ENCODE data around the gene C6orf132.

Gene C6orf132

GRCh38 chr6:42104095-42104803 lies 38.2 kb downstream of the C6orf132 start:
- DNase-seq: peak; percentile 55

- no peak for DNase-seq
Measured at GRCh38 chr6:42103753-42104094, 38.7 kb downstream of the C6orf132 start.

- DNase-seq: no peak
Measured at GRCh38 chr6:42103216-42103615, 39.2 kb downstream of the C6orf132 start.

GRCh38 chr6:42101186-42101657 lies 41.2 kb downstream of the C6orf132 start:
- no peak for DNase-seq

- no peak for DNase-seq
Measured at GRCh38 chr6:42100029-42100901, 42.2 kb downstream of the C6orf132 start.

GRCh38 chr6:42099340-42100028 lies 42.9 kb downstream of the C6orf132 start:
- no peak for DNase-seq

- no peak for DNase-seq
Measured at GRCh38 chr6:42095776-42096541, 46.5 kb downstream of the C6orf132 start.

- DNase-seq: no peak
Measured at GRCh38 chr6:42095094-42095493, 47.3 kb downstream of the C6orf132 start.

- no peak for DNase-seq
Measured at GRCh38 chr6:42093582-42094329, 48.7 kb downstream of the C6orf132 start.

- no peak for DNase-seq
Measured at GRCh38 chr6:42091718-42092023, 50.7 kb downstream of the C6orf132 start.

GRCh38 chr6:42090819-42091717 lies 51.4 kb downstream of the C6orf132 start:
- no peak for DNase-seq

GRCh38 chr6:42088101-42088591 lies 54.3 kb downstream of the C6orf132 start:
- DNase-seq: no peak

- DNase-seq: no peak
Measured at GRCh38 chr6:42086046-42087035, 56.1 kb downstream of the C6orf132 start.

- DNase-seq: no peak
Measured at GRCh38 chr6:42084889-42085288, 57.5 kb downstream of the C6orf132 start.

GRCh38 chr6:42083530-42083929 lies 58.9 kb downstream of the C6orf132 start:
- DNase-seq: no peak

GRCh38 chr6:42079941-42080464 lies 62.4 kb downstream of the C6orf132 start:
- DNase-seq: no peak

- DNase-seq: no peak
Measured at GRCh38 chr6:42078386-42078785, 64.0 kb downstream of the C6orf132 start.

- DNase-seq: peak; percentile 57
Measured at GRCh38 chr6:42075159-42075838, 67.1 kb downstream of the C6orf132 start.

- DNase-seq: no peak
Measured at GRCh38 chr6:42073287-42073686, 69.1 kb downstream of the C6orf132 start.
